T-cell (primary cell): ENCODE data around the gene MARF1. TPM values are rescaled to one million over a fixed set of nuclear protein-coding genes. Genes with fewer than 3 reads are reported as not detected.
A peak's percentile ranks its signal among the peaks of the same experiment; 100 is the strongest.
"Not testable (repeated sequence)": the region's sequence is repeated elsewhere in the genome, so short reads cannot be mapped to it uniquely, and the experiment has no call there.

ENCODE experiments used
- ATAC-seq, 4 experiments: fragments of 200-7000 bp in 3 of 4; fragments of 150-1000 bp in 1 of 4; cut with Tn5 transposase; replicated peaks in 1 of 4; 1 replicate in 3 of 4; 2 replicates in 1 of 4; pipeline ENCODE4 v1.10.0; 2021; ENCODE audit warnings: moderate library complexity in 3 of 4, mild to moderate bottlenecking in 2 of 4, moderate number of reproducible peaks in 1 of 4
- CTCF ChIA-PET, 2 donors: fragments of 300-600 bp; sonication (Branson Sonifier 250); formaldehyde crosslinking; loops; one replicate each; lab custom pipeline; 2022; ENCODE audit warnings: antibody characterized with exemption in 2 of 2; lab: Charles Lee
- POLR2A ChIA-PET, 2 donors: fragments of 300-600 bp; sonication (Branson Sonifier 250); formaldehyde crosslinking; loops; one replicate each; lab custom pipeline; 2022; ENCODE audit warnings: antibody characterized with exemption in 2 of 2; lab: Charles Lee
- DNase-seq, 35 experiments: peaks; one replicate each; pipeline versions ENCODE4 v3.0.0 to v3.0.0-alpha.2; 2013 to 2023
- H3K27ac ChIP-seq: one replicate; pipeline ENCODE4 v1.5.1; 2013; ENCODE audit warnings: low read length
- H3K27me3 ChIP-seq, 2 experiments: replicated peaks in 1 of 2; 1 replicate in 1 of 2; 2 replicates in 1 of 2; pipeline versions ENCODE4 v1.6.1 to v1.7.0; 2013; ENCODE audit warnings: low read length in 1 of 2, mixed read lengths in 1 of 2; ENCODE audit not compliant: control insufficient read depth in 2 of 2, insufficient read depth in 2 of 2; ENCODE audit errors: extremely low read depth in 1 of 2
- H3K36me3 ChIP-seq, 2 donors: 1 replicate in 1 of 2; 2 replicates in 1 of 2; pipeline versions ENCODE4 v1.6.1 to v1.7.0; 2013; ENCODE audit warnings: low read length in 1 of 2; ENCODE audit not compliant: control insufficient read depth in 2 of 2, insufficient read depth in 1 of 2; ENCODE audit errors: extremely low read depth in 1 of 2
- H3K4me1 ChIP-seq, 2 experiments: 1 replicate in 1 of 2; 2 replicates in 1 of 2; pipeline versions ENCODE4 v1.6.1 to v1.7.0; 2013; ENCODE audit warnings: low read length in 2 of 2, mixed read lengths in 1 of 2; ENCODE audit not compliant: insufficient read depth in 2 of 2, control insufficient read depth in 1 of 2; ENCODE audit errors: extremely low read depth in 1 of 2
- H3K4me3 ChIP-seq, 2 donors: 1 replicate in 1 of 2; 2 replicates in 1 of 2; pipeline versions ENCODE4 v1.5.1 to v1.7.0; 2013; ENCODE audit warnings: mild to moderate bottlenecking in 2 of 2, low read length in 1 of 2, moderate library complexity in 1 of 2; ENCODE audit not compliant: control insufficient read depth in 1 of 2; ENCODE audit errors: extremely low read depth in 1 of 2
- H3K9me3 ChIP-seq: 2 replicates; pipeline ENCODE4 v1.7.0; 2013
- H3K27ac Mint-ChIP-seq, 2 donors: one replicate each; pipeline ENCODE4 v1.8.0; 2020 to 2021; ENCODE audit warnings: mild to moderate bottlenecking in 2 of 2, mixed read lengths in 2 of 2
- H3K27me3 Mint-ChIP-seq, 2 donors: one replicate each; pipeline ENCODE4 v1.8.0; 2021 to 2022; ENCODE audit warnings: mixed read lengths in 2 of 2
- H3K36me3 Mint-ChIP-seq: one replicate; pipeline ENCODE4 v1.8.0; 2021; ENCODE audit warnings: mixed read lengths
- H3K4me1 Mint-ChIP-seq, 3 donors: one replicate each; pipeline ENCODE4 v1.8.0; 2020 to 2022; ENCODE audit warnings: mixed read lengths in 3 of 3, mild to moderate bottlenecking in 1 of 3
- H3K4me3 Mint-ChIP-seq, 3 donors: one replicate each; pipeline ENCODE4 v1.8.0; 2020 to 2022; ENCODE audit warnings: mild to moderate bottlenecking in 3 of 3, mixed read lengths in 3 of 3, moderate library complexity in 3 of 3
- H3K9me3 Mint-ChIP-seq, 3 donors: one replicate each; pipeline ENCODE4 v1.8.0; 2020 to 2022; ENCODE audit warnings: mixed read lengths in 3 of 3
- WGBS: methylation state at CpG from one replicate; pipeline ENCODE4 v1.1.5; 2013; ENCODE audit warnings: missing lambda C conversion rate; ENCODE audit not compliant: insufficient coverage; 5-methylcytosine and 5-hydroxymethylcytosine counted together
- total RNA-seq, 35 experiments: library from RNA in 6 of 35; stranded (reverse) in 6 of 35; fragments of 120-200 nt in 1 of 35; gene quantifications; one replicate each; pipeline versions ENCODE4 v1.2.1 to v1.2.4 and lab custom pipeline; 2013 to 2026

The MARF1 gene
- total RNA-seq, 5 donors from 2014 or later (not counting 1 experiment from before 2014, with no cell fraction given) = 151 to 180 (median 177) TPM

GRCh38 chr16:15650019-15650697, 7.2 kb upstream of the MARF1 start, which contains the start of gene NDE1:
TSS of gene NDE1 (plus strand) at chr16:15650245. CDS start at chr16:15664779, 14,534 bp downstream.
- Mint-ChIP-seq H3K27me3 (no peaks in the 10 kb centered on the region), H3K27ac (peak within 1 kb of the TSS; percentile 99), H3K4me1 (peaks cover 32 to 40% (median 37%) of the 10 kb centered on the region in 3 donors), H3K9me3 (no peaks in the 10 kb centered on the region), H3K36me3 (peaks cover 4% of the 10 kb centered on the region), H3K4me3 (peak within 1 kb of the TSS; percentile 98 to 99 (median 99))
- peak; percentile 98 to 99 (median 99) for ATAC-seq
- H3K27me3 ChIP-seq = no peaks in the 10 kb centered on the region
- peak; percentile 62 to 93 (median 82) for DNase-seq
- no peaks in the 10 kb centered on the region for H3K9me3 ChIP-seq
- ChIA-PET POLR2A (interaction anchor here in 1 of 2 donors (0.9 kb wide), 1 partner anchor 7 kb away, joined by 18 read pairs; the partner anchor contains the start of gene MARF1), CTCF (interaction anchor here in 1 of 2 donors (0.7 kb wide), 1 partner anchor 8 kb away, joined by 4 read pairs; no protein-coding TSS in a partner anchor)
- under 1% methylated on average over 70 of the region's 71 CpGs for WGBS
- peak within 1 kb of the TSS; percentile 90 to 98 for H3K4me3 ChIP-seq
- peaks cover 12 to 43% of the 10 kb centered on the region in 2 experiments for H3K4me1 ChIP-seq
- peak within 1 kb of the TSS; percentile 81 for H3K27ac ChIP-seq
- peaks cover 0 to 18% of the 10 kb centered on the region in 2 donors for H3K36me3 ChIP-seq

GRCh38 chr16:15649727-15650018, 6.7 kb upstream of the MARF1 start:
- Histone ChIP-seq H3K27me3 (no peaks in the 10 kb centered on the region), H3K9me3 (no peaks in the 10 kb centered on the region), H3K36me3 (peaks cover 0 to 17% of the 10 kb centered on the region in 2 donors), H3K27ac (peak overlapping the region; percentile 81), H3K4me1 (peaks cover 12 to 43% of the 10 kb centered on the region in 2 experiments), H3K4me3 (peak overlapping the region; percentile 58 to 98)
- 5% methylated on average over 14 of the region's 14 CpGs for WGBS
- peak overlapping the region; percentile 83 to 99 (median 99) for H3K4me3 Mint-ChIP-seq
- peaks cover 32 to 40% (median 36%) of the 10 kb centered on the region in 3 donors for H3K4me1 Mint-ChIP-seq
- H3K36me3 Mint-ChIP-seq = peaks cover 4% of the 10 kb centered on the region
- no peaks in the 10 kb centered on the region for H3K27me3 Mint-ChIP-seq
- H3K27ac Mint-ChIP-seq = peak overlapping the region; percentile 85 to 92
- DNase-seq = no peak
- no peaks in the 10 kb centered on the region for H3K9me3 Mint-ChIP-seq
- POLR2A ChIA-PET = no interaction called here
- ATAC-seq = no peak
- CTCF ChIA-PET = no interaction called here

GRCh38 chr16:15649311-15649710, 6.4 kb upstream of the MARF1 start:
- H3K4me1 Mint-ChIP-seq = peaks cover 35 to 41% (median 36%) of the 10 kb centered on the region in 3 donors
- peak overlapping the region; percentile 85 to 92 for H3K27ac Mint-ChIP-seq
- peak overlapping the region; percentile 58 to 98 for H3K4me3 ChIP-seq
- H3K9me3 ChIP-seq, H3K9me3 Mint-ChIP-seq, H3K27me3 Mint-ChIP-seq, CTCF ChIA-PET, H3K27me3 ChIP-seq, POLR2A ChIA-PET, ATAC-seq, DNase-seq, H3K36me3 Mint-ChIP-seq: not testable (repeated sequence)
- WGBS = 91% methylated on average over 14 of the region's 17 CpGs
- H3K4me3 Mint-ChIP-seq = peak overlapping the region; percentile 83 to 99 (median 99)
- H3K4me1 ChIP-seq = peaks cover 15 to 44% of the 10 kb centered on the region in 2 experiments
- peaks cover 0 to 14% of the 10 kb centered on the region in 2 donors for H3K36me3 ChIP-seq
- peak overlapping the region; percentile 81 for H3K27ac ChIP-seq

- no peaks in the 10 kb centered on the region for H3K9me3 Mint-ChIP-seq
- H3K4me1 ChIP-seq = peaks cover 20 to 40% of the 10 kb centered on the region in 2 experiments
- ATAC-seq = no peak
- H3K36me3 ChIP-seq = peaks cover 0 to 9% of the 10 kb centered on the region in 2 donors
- DNase-seq = no peak
- H3K9me3 ChIP-seq = no peaks in the 10 kb centered on the region
- peaks cover 36 to 39% (median 36%) of the 10 kb centered on the region in 3 donors for H3K4me1 Mint-ChIP-seq
- H3K27ac ChIP-seq = no peak overlapping the region
- POLR2A ChIA-PET = no interaction called here
- CTCF ChIA-PET = interaction anchor here in 1 of 2 donors (0.6 kb wide), 1 partner anchor 13 kb away, joined by 3 read pairs; no protein-coding TSS in a partner anchor
- no peak overlapping the region for H3K4me3 ChIP-seq
- WGBS = 87% methylated on average over 5 of the region's 9 CpGs
- H3K4me3 Mint-ChIP-seq = no peak overlapping the region
- no peaks in the 10 kb centered on the region for H3K27me3 Mint-ChIP-seq
- no peaks in the 10 kb centered on the region for H3K27me3 ChIP-seq
- H3K36me3 Mint-ChIP-seq = peaks cover 4% of the 10 kb centered on the region
- H3K27ac Mint-ChIP-seq = no peak overlapping the region
Observed at GRCh38 chr16:15648135-15648730, 5.3 kb upstream of the MARF1 start.

GRCh38 chr16:15647294-15648014, 4.5 kb upstream of the MARF1 start:
- Histone ChIP-seq H3K4me3 (no peak overlapping the region), H3K4me1 (peaks cover 20 to 32% of the 10 kb centered on the region in 2 experiments), H3K27me3 (no peaks in the 10 kb centered on the region), H3K36me3 (peaks cover 0 to 4% of the 10 kb centered on the region in 2 donors), H3K27ac (no peak overlapping the region), H3K9me3 (no peaks in the 10 kb centered on the region)
- ATAC-seq (no peak), DNase-seq (no peak)
- 95% methylated on average over 4 of the region's 7 CpGs for WGBS
- no peaks in the 10 kb centered on the region for H3K27me3 Mint-ChIP-seq
- POLR2A ChIA-PET = no interaction called here
- no peaks in the 10 kb centered on the region for H3K9me3 Mint-ChIP-seq
- CTCF ChIA-PET = interaction anchor here in 1 of 2 donors (0.5 to 0.6 kb wide), 2 partner anchors 13 to 37 kb away, joined by 3 read pairs; no protein-coding TSS in a partner anchor
- peaks cover 29 to 31% (median 30%) of the 10 kb centered on the region in 3 donors for H3K4me1 Mint-ChIP-seq
- no peaks in the 10 kb centered on the region for H3K36me3 Mint-ChIP-seq
- peak overlapping the region in 1 of 3 donors; percentile 13 for H3K4me3 Mint-ChIP-seq
- no peak overlapping the region for H3K27ac Mint-ChIP-seq
